Transverse colon (tissue), 4 donors: ENCODE data around the gene ZNF621.

Experiments
- EP300 ChIP-seq: sonication (generic); formaldehyde crosslinking; IDR thresholded peaks from one replicate; pipeline ENCODE4 v1.6.1; 2017; ENCODE audit warnings: antibody characterized with exemption, low read depth
- POLR2A ChIP-seq: fragments of 450-650 bp; IDR thresholded peaks from one replicate; pipeline ENCODE4 v1.6.1; 2016; ENCODE audit warnings: antibody characterized with exemption, mild to moderate bottlenecking, moderate library complexity
- POLR2AphosphoS5 ChIP-seq, 3 donors: sonication (generic); formaldehyde crosslinking; IDR thresholded peaks; one replicate each; pipeline ENCODE4 v1.6.1; 2016; ENCODE audit warnings: antibody characterized with exemption in 3 of 3
- TF ChIP-seq, protein P1 (sequence below), 5 experiments: fragments of 200-600 bp in 3 of 5; fragments of 450-650 bp in 2 of 5; sonication (generic) in 3 of 5; IDR thresholded peaks; 1 replicate in 2 of 5; 2 replicates in 3 of 5; pipeline ENCODE4 v1.5.1; 2016 to 2017; ENCODE audit warnings: antibody characterized with exemption in 5 of 5, inconsistent platforms in 3 of 5, mild to moderate bottlenecking in 2 of 5, moderate library complexity in 1 of 5

GRCh38 chr3:40521254-40521653 is 3.5 kb upstream of the ZNF621 start:
- no peak for TF ChIP-seq POLR2AphosphoS5 (IDR thresholded peaks at IDR 0.05)
- TF ChIP-seq, protein P1, sequence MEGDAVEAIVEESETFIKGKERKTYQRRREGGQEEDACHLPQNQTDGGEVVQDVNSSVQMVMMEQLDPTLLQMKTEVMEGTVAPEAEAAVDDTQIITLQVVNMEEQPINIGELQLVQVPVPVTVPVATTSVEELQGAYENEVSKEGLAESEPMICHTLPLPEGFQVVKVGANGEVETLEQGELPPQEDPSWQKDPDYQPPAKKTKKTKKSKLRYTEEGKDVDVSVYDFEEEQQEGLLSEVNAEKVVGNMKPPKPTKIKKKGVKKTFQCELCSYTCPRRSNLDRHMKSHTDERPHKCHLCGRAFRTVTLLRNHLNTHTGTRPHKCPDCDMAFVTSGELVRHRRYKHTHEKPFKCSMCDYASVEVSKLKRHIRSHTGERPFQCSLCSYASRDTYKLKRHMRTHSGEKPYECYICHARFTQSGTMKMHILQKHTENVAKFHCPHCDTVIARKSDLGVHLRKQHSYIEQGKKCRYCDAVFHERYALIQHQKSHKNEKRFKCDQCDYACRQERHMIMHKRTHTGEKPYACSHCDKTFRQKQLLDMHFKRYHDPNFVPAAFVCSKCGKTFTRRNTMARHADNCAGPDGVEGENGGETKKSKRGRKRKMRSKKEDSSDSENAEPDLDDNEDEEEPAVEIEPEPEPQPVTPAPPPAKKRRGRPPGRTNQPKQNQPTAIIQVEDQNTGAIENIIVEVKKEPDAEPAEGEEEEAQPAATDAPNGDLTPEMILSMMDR (IDR thresholded peaks at IDR 0.05), result no peak
- TF ChIP-seq POLR2A, result no peak
- TF ChIP-seq EP300, result no peak
